Stimulated activated effector memory CD8-positive, alpha-beta T cell treated with anti-CD3 and anti-CD28 coated beads, Interleukin-12 subunit alpha, Interleukin-12 subunit beta, amount 100 ng/mL, for 72 hours (primary cell): ENCODE measurements around the gene MSH3.

ENCODE experiments used
- ATAC-seq: fragments of 150-1000 bp; cut with Tn5 transposase; 2 replicates; pipeline ENCODE4 v1.10.0; 2021
- DNase-seq, 2 donors: peaks; one replicate each; pipeline ENCODE4 v3.0.0; 2021 to 2022; ENCODE audit warnings: low spot score in 2 of 2
- H3K27ac Mint-ChIP-seq: one replicate; pipeline ENCODE4 v1.8.0; 2022; ENCODE audit warnings: mild to moderate bottlenecking, mixed read lengths
- H3K36me3 Mint-ChIP-seq: one replicate; pipeline ENCODE4 v1.8.0; 2022; ENCODE audit warnings: mild to moderate bottlenecking, mixed read lengths
- H3K4me1 Mint-ChIP-seq: one replicate; pipeline ENCODE4 v1.8.0; 2022; ENCODE audit warnings: mixed read lengths
- H3K4me3 Mint-ChIP-seq: one replicate; pipeline ENCODE4 v1.8.0; 2022; ENCODE audit warnings: mild to moderate bottlenecking, mixed read lengths
- H3K9me3 Mint-ChIP-seq: one replicate; pipeline ENCODE4 v1.8.0; 2022; ENCODE audit warnings: mixed read lengths

Gene MSH3

GRCh38 chr5:80921026-80921425 is 266.6 kb downstream of the MSH3 start:
- no peaks in the 10 kb centered on the region for H3K36me3 Mint-ChIP-seq
- no peak overlapping the region for H3K27ac Mint-ChIP-seq
- H3K4me3 Mint-ChIP-seq: no peak overlapping the region
- no peaks in the 10 kb centered on the region for H3K9me3 Mint-ChIP-seq
- no peak for ATAC-seq
- H3K4me1 Mint-ChIP-seq: no peaks in the 10 kb centered on the region
- DNase-seq: no peak

DNA sequence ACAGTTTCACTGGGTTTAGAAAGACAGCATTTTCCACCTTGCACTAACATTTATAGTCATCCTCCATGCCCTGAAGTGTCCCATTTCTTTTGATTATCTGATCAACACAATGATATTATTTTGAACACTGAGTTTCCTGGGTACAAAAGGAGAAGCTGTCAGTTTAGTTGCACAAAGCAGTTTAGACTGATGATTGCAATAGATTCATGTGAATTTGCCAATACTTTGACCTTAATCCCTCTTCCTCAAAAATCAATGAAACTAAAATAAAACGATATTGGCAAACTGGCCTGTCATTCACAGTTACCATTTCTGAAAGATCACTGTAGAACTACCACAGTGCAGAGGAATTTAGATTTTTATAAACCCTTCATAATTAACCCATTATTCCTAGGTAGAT is 271.5 kb downstream of the MSH3 start:
- DNase-seq (no peak), ATAC-seq (no peak)
- Mint-ChIP-seq H3K4me1 (no peaks in the 10 kb centered on the region), H3K9me3 (no peaks in the 10 kb centered on the region), H3K27ac (no peak overlapping the region), H3K36me3 (no peaks in the 10 kb centered on the region), H3K4me3 (no peak overlapping the region)
